ENCODE results near the gene TSSC4.

TSSC4 gene

GRCh38 chr11:2448661-2449547 is 48.4 kb downstream of the TSSC4 start:
- TF ChIP-seq GABPA (IDR thresholded peaks at IDR 0.05; ENCODE audit: low read depth): no peak
- H3K27me3 ChIP-seq (ENCODE audit: insufficient read depth, poor library complexity, severe bottlenecking): peaks cover 12% of the 10 kb centered on the region
- H3K4me3 ChIP-seq (replicated peaks; ENCODE audit: insufficient read depth, low read length): no peak overlapping the region
- DNase-seq (ENCODE audit: low read depth in 1 of 2, low spot score in 1 of 2): no peak
- no peak overlapping the region for H3K27ac ChIP-seq (replicated peaks)

- peaks cover 8% of the 10 kb centered on the region for H3K27me3 ChIP-seq (ENCODE audit: insufficient read depth, poor library complexity, severe bottlenecking)
- no peak for DNase-seq (ENCODE audit: low read depth in 1 of 2, low spot score in 1 of 2)
- no peak overlapping the region for H3K27ac ChIP-seq (replicated peaks)
- TF ChIP-seq REST (IDR thresholded peaks at IDR 0.05; ENCODE audit: insufficient replicate concordance, low read depth) (no peak), CTCF (IDR thresholded peaks at IDR 0.05; ENCODE audit: insufficient read depth, low read length) (no peak), POLR2AphosphoS5 (IDR thresholded peaks at IDR 0.05; ENCODE audit: low read depth) (no peak), GABPA (IDR thresholded peaks at IDR 0.05; ENCODE audit: low read depth) (no peak), SPI1 (IDR thresholded peaks at IDR 0.05; ENCODE audit: borderline replicate concordance, low read depth) (no peak)
- no peak overlapping the region for H3K4me3 ChIP-seq (replicated peaks; ENCODE audit: insufficient read depth, low read length)
Observed at GRCh38 chr11:2449548-2450320, 49.2 kb downstream of the TSSC4 start.

GRCh38 chr11:2450321-2451041 is 49.9 kb downstream of the TSSC4 start:
- TF ChIP-seq SPI1 (IDR thresholded peaks at IDR 0.05; ENCODE audit: borderline replicate concordance, low read depth) (no peak), REST (IDR thresholded peaks at IDR 0.05; ENCODE audit: insufficient replicate concordance, low read depth) (no peak), CTCF (IDR thresholded peaks at IDR 0.05; ENCODE audit: insufficient read depth, low read length) (no peak)
- H3K27me3 ChIP-seq (ENCODE audit: insufficient read depth, poor library complexity, severe bottlenecking): peaks cover 5% of the 10 kb centered on the region

GRCh38 chr11:2451336-2451735 is 50.8 kb downstream of the TSSC4 start:
- H3K27ac ChIP-seq (replicated peaks): no peak overlapping the region
- no peak overlapping the region for H3K4me3 ChIP-seq (replicated peaks; ENCODE audit: insufficient read depth, low read length)
- peaks cover 1% of the 10 kb centered on the region for H3K27me3 ChIP-seq (ENCODE audit: insufficient read depth, poor library complexity, severe bottlenecking)
- no peak for DNase-seq (ENCODE audit: low read depth in 1 of 2, low spot score in 1 of 2)
- TF ChIP-seq CTCF (IDR thresholded peaks at IDR 0.05; ENCODE audit: insufficient read depth, low read length) (no peak), SPI1 (IDR thresholded peaks at IDR 0.05; ENCODE audit: borderline replicate concordance, low read depth) (no peak)

More at GRCh38 chr11:2450321-2451041, 49.9 kb downstream of the TSSC4 start:
- Histone ChIP-seq H3K27ac (replicated peaks) (no peak overlapping the region), H3K4me3 (replicated peaks; ENCODE audit: insufficient read depth, low read length) (no peak overlapping the region)
- no peak for DNase-seq (ENCODE audit: low read depth in 1 of 2, low spot score in 1 of 2)

All from HL-60 (cell line).